ENCODE results near the gene EID2.

Gene EID2

GRCh38 chr19:39533003-39533512, 6.9 kb downstream of the EID2 start:
- DNase-seq, result no peak

- DNase-seq, result peak in 1 of 2 experiments; percentile 81
Measured at GRCh38 chr19:39532233-39533002, 7.5 kb downstream of the EID2 start, which contains the start of gene EID2B. TSS of gene EID2B (minus strand) at chr19:39532852. CDS start at chr19:39532802, 50 bp downstream.

GRCh38 chr19:39531834-39532232, 8.1 kb downstream of the EID2 start:
- no peak for DNase-seq

GRCh38 chr19:39525205-39525604, 14.8 kb downstream of the EID2 start:
- no peak for DNase-seq

GRCh38 chr19:39524495-39524894, 15.5 kb downstream of the EID2 start:
- DNase-seq, result no peak

GRCh38 chr19:39520541-39521484, 19.1 kb downstream of the EID2 start:
- DNase-seq, result no peak

GRCh38 chr19:39518975-39519374, 21.0 kb downstream of the EID2 start:
- no peak for DNase-seq

GRCh38 chr19:39518458-39518857, 21.5 kb downstream of the EID2 start:
- no peak for DNase-seq

- DNase-seq, result no peak
Measured at GRCh38 chr19:39517432-39517831, 22.5 kb downstream of the EID2 start.

GRCh38 chr19:39516270-39516669, 23.7 kb downstream of the EID2 start:
- no peak for DNase-seq

GRCh38 chr19:39515551-39516191, 24.3 kb downstream of the EID2 start:
- no peak for DNase-seq

GRCh38 chr19:39514840-39515550, 25.0 kb downstream of the EID2 start, which contains the start of gene SELENOV:
TSS of gene SELENOV (plus strand) at chr19:39515139. CDS start at chr19:39515213, 74 bp downstream.
- no peak for DNase-seq

GRCh38 chr19:39512988-39513387, 27.0 kb downstream of the EID2 start:
- no peak for DNase-seq

GRCh38 chr19:39509233-39509632, 30.7 kb downstream of the EID2 start:
- DNase-seq, result no peak

- no peak for DNase-seq
Measured at GRCh38 chr19:39508629-39509028, 31.3 kb downstream of the EID2 start.

GRCh38 chr19:39507715-39508364, 32.1 kb downstream of the EID2 start:
- no peak for DNase-seq

GRCh38 chr19:39506944-39507714, 32.8 kb downstream of the EID2 start:
- DNase-seq, result no peak

GRCh38 chr19:39506598-39506943, 33.4 kb downstream of the EID2 start:
- DNase-seq, result no peak

- no peak for DNase-seq
Measured at GRCh38 chr19:39502640-39503417, 37.1 kb downstream of the EID2 start.

- DNase-seq, result no peak
Measured at GRCh38 chr19:39501340-39501739, 38.6 kb downstream of the EID2 start.
